NB4 (cell line): Measurements from ENCODE around the gene PGAP1.

Experiments
- CTCF ChIP-seq: IDR thresholded peaks from one replicate; pipeline ENCODE4 v1.5.1; 2012; ENCODE audit warnings: low read depth, low read length
- MAX ChIP-seq: IDR thresholded peaks from 2 replicates; pipeline ENCODE4 v1.6.1; 2011; ENCODE audit warnings: low read depth, low read length
- MYC ChIP-seq: IDR thresholded peaks from 2 replicates; pipeline ENCODE4 v1.6.1; 2011; ENCODE audit warnings: low read depth, low read length
- POLR2A ChIP-seq: IDR thresholded peaks from 2 replicates; pipeline ENCODE4 v1.6.1; 2011; ENCODE audit warnings: mild to moderate bottlenecking; ENCODE audit not compliant: insufficient read length; ENCODE audit errors: extremely low read depth

- TF ChIP-seq CTCF (no peak), MAX (no peak), MYC (no peak), POLR2A (no peak)
Observed at GRCh38 chr2:196931555-196931954, 5.0 kb upstream of the PGAP1 start.
